Dedifferentiated amniotic fluid mesenchymal stem cell (primary cell): ENCODE results near the gene SDK1.

ENCODE experiments used
- DNase-seq: peaks from one replicate; pipeline ENCODE4 v3.0.0-alpha.2; 2016; ENCODE audit errors: extremely low spot score

Gene SDK1

DNA sequence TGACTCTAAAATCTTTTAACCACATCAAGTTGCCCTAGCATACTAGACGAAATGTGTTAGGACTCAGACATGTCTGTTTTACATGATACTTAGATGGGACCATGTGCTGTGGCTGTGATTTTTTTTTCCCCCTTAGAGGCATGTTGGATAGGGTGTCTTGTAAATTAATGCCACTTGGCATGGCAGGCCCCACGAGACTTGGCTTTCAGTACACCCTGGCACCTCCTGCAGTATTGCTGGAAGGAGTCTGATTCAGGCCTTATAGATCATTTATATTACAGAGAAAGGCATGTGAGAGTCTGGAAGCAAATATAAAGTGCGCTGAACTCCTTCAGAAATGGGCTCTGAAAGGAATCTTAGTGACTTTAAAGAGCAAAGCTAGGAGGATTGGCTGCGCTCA, 494.1 kb downstream of the SDK1 start:
- no peak for DNase-seq

- DNase-seq = no peak
Observed at GRCh38 chr7:3795781-3796180, 494.7 kb downstream of the SDK1 start.

- no peak for DNase-seq
Observed at GRCh38 chr7:3805151-3805550, 504.1 kb downstream of the SDK1 start.

GRCh38 chr7:3806516-3806915, 505.5 kb downstream of the SDK1 start:
- DNase-seq = no peak

- no peak for DNase-seq
Observed at GRCh38 chr7:3807824-3808223, 506.8 kb downstream of the SDK1 start.

- no peak for DNase-seq
Observed at GRCh38 chr7:3821488-3821887, 520.4 kb downstream of the SDK1 start.

DNA sequence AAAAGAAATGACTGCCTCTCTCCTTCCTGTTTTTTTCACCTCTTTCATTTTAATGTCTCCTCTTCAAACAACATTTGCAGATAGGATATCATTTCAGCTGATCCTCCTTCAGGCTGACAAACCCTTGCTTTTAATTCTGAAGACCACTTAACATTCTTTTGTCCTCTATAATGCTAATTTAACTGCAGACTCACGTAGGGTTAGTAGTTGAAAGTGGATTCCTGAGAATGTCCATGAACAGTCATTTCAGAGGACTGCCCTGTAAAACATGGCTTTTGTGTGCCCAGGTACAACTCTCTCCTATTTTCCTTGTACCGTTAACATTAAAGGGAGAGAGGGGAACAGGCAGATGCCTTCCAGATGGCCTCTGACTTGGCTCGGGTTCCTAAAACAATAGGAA, 524.4 kb downstream of the SDK1 start:
- DNase-seq = no peak

- DNase-seq = no peak
Observed at GRCh38 chr7:3832199-3832598, 531.1 kb downstream of the SDK1 start.

DNA sequence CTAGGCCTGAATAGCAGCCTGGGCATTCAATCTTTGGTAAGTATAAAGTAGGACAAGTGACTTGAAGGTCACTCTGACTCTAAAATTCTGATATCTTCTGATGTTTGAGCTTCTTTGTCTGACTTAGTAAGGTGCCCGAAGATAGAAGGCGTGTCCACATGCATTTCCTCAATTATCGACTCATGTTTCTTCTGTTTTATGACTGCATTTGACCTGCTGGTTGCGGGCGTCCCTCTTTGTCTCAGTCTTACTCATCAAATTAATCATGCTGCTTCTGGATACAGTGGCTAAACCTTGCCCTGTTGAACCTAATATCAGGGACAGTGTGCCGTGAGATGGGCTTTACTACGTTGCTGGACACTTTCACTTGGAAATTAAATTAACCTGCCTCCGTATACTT, 534.1 kb downstream of the SDK1 start:
- no peak for DNase-seq

- no peak for DNase-seq
Observed at GRCh38 chr7:3836855-3837254, 535.8 kb downstream of the SDK1 start.

GRCh38 chr7:3844540-3845151, 543.6 kb downstream of the SDK1 start:
- no peak for DNase-seq

DNA sequence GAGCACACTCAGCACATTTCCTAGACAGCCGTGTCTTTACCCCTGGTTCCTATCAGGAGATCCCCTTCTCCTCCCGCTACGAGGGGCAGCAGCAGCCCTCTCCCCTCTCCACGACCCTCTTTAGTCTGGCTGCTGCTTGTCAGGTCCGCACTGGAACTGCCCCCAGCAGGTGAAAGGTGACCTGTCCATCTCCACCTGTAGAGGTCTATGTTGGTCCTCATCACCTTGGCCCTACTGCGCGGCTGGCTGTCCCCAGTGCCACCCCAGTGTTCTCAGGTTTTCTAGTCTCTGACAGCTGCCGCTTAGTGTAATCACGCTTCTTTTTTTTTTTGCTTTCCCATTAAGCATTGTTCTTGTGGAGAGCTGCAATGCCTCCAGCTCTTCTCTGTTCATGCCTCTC, 545.7 kb downstream of the SDK1 start:
- DNase-seq = no peak

GRCh38 chr7:3847336-3847735, 546.3 kb downstream of the SDK1 start:
- DNase-seq = no peak

DNA sequence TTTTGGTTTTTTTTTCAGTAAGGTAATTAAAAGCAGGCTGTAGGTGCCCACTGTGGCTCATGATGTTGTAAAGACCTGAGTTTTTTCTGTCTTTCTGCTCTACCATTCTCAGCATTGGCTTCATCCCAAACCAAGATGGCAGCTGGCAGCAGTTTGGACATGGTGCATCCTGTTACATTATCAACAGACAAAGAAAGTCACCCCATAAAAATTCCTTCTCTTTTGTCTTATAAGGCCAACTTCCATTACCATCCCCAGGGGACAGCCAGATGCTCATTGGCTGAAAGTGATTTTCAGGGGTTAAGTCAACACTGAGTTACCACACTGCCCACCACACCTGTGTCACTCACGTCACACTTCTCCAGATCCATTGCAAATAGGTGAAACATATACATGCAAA, 558.4 kb downstream of the SDK1 start:
- no peak for DNase-seq

GRCh38 chr7:3860932-3861331, 559.9 kb downstream of the SDK1 start:
- no peak for DNase-seq

GRCh38 chr7:3861386-3861785, 560.3 kb downstream of the SDK1 start:
- no peak for DNase-seq

- peak; percentile 68 for DNase-seq
Observed at GRCh38 chr7:3861941-3862340, 560.9 kb downstream of the SDK1 start.

GRCh38 chr7:3862774-3863173, 561.7 kb downstream of the SDK1 start:
- no peak for DNase-seq

DNA sequence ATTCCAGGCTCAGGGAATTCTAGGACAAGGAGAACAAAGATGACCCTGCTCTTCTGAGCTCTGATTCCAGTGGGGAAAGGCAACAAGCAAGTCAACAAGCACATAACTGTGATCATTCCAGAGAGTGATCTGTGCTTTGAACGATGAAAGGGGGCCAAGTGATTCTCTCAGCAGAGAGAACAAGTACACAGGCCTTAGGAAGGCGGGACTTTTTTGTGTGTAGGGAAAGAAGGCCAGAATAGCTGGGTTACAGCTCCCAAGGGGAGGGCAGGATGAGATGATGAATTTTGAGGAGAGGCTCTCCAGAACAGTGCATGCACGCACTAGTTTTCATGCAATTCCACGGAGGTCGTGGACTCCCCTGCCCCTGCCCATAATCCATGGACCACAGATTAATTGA, 565.2 kb downstream of the SDK1 start:
- no peak for DNase-seq

DNA sequence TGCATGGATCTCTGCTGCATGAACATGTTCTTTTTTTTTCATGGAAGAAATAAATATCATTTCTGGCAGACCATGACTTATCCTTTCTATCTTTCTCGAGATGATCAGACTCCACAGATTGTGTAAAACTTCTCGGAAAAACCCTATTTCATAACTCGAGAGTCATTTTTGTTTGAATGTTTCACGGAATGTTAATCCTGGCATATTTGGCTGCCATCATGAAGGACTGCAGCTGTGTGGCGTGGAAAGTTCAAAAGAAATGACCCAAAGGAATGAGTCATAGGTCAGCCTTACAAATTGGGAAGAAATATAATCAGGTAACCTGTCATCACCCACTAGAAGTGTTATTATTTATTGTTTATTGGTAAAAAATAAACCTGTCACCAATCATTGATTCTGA, 566.8 kb downstream of the SDK1 start:
- DNase-seq = peak; percentile 38

DNA sequence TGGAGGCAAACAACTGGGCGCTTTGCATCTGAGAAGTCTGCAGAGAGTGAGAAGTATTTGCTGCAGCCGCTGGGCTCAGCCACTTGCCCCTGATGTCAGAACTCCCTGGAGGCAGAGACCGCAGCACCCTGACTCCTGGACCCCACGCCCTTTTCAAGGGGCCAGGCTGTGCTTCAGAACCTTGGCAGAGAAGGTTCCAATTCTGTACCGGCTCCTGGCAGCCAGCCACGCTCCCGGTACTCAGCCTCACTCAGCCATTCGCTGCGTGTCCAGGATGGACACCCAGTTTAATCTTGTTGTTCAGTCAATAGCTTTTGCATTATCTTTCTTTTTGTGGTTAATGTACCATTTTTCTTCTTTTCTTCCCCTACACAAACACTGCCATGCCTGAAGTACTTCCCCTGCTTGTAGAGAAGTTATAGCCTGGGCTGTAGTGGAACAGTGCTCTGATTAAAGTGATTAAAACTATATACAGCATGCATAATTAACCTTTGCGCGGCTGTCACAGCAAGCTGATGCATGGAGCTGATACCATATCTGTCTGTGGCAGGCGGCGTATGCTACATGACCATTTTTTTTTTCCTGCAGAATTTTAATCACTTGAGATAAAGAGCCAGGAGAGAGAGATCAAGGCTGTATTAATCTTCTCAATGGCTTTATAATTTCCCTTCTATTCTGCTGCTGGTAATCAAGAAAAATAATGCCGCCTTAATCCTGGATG, 578.5 kb downstream of the SDK1 start:
- DNase-seq = no peak

GRCh38 chr7:3880228-3880987, 579.4 kb downstream of the SDK1 start:
- no peak for DNase-seq

- DNase-seq = no peak
Observed at GRCh38 chr7:3882782-3883181, 581.7 kb downstream of the SDK1 start.
